GM21381 (cell line): ENCODE data around the gene OCA2.

ENCODE experiments used
- ATAC-seq: cut with Tn5 transposase; IDR thresholded peaks from one replicate; pipeline ENCODE4 v1.9.1; 2021; ENCODE audit warnings: mild to moderate bottlenecking, moderate library complexity; ENCODE audit not compliant: unreplicated experiment

The OCA2 gene

DNA sequence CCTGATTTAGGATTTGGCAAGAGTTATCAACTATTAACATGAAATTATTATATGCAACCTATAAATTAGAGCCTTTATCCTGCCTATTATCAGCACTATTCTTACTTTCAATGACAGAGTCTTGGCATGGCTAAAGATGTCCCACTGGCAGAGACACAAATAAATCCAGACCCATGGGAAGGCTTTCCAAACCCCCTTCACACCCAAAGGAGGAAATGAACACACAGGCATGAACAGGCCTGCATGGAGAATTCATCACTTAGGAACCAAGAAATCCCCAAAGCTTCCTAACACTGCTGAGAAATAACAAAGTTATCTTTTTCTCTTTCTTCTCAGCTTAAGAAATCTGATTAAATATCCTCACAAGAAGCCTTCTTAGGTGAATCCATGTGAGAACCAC, 213.9 kb downstream of the OCA2 start:
- ATAC-seq = no peak

DNA sequence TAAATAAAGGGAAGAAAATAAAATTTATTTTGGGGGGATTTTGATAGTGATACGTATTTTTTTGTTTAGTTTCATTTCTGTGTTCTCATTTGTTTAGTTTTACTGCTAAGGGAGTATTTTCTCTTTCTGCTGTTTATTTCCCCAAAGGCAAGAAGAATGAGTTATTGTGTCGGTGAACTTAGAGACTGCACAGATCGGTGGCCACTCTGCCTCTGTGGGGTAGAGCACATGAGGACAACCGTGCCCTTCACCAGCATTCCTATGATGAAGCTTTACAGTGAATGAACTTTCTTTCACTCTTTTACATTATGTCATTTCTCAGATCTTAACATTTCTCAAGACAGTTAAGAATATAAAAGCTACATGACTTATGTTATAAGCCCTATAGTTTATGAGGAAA, 214.4 kb downstream of the OCA2 start:
- no peak for ATAC-seq

- ATAC-seq = no peak
Observed at GRCh38 chr15:27878841-27879240, 220.3 kb downstream of the OCA2 start.

DNA sequence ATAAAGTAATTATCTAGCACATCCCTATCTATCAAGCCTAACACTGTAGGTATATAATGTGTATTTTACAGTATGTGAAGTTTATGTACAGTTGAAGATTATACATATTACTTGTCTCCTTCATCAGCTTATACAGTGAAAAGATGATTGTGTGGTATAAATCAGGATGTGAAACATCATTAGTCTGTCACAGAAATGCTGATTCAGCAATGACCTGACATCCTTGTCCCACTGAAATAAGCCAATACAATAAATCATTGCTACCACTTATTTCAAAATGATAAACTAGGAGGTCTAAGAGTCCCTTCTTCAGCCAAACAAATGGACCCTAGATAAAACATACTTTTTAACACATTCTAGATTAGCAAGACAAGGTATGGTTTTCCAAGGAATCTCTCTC, 225.3 kb downstream of the OCA2 start:
- ATAC-seq = no peak

- ATAC-seq = no peak
Observed at GRCh38 chr15:27873039-27873438, 226.1 kb downstream of the OCA2 start.

DNA sequence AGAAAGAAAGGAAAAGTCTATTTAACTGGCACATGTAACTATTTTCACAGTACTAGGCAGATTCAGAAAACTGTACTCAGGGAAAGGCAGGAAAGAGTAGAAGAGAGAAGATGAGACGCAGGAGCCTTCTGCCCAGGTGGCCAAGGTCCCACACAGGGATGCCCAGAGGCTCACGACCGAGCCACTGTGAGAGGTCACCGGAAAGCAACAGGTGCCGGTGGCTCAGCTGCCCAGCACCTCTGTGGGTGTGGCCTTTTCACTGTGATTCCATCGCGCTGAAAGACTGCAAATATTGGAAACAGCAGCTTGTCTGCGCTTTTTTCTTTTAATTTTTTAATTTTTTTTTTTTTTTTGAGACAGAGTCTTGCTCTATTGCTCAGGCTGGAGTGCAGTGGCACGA, 226.8 kb downstream of the OCA2 start:
- no peak for ATAC-seq

- no peak for ATAC-seq
Observed at GRCh38 chr15:27871902-27872260, 227.2 kb downstream of the OCA2 start.

DNA sequence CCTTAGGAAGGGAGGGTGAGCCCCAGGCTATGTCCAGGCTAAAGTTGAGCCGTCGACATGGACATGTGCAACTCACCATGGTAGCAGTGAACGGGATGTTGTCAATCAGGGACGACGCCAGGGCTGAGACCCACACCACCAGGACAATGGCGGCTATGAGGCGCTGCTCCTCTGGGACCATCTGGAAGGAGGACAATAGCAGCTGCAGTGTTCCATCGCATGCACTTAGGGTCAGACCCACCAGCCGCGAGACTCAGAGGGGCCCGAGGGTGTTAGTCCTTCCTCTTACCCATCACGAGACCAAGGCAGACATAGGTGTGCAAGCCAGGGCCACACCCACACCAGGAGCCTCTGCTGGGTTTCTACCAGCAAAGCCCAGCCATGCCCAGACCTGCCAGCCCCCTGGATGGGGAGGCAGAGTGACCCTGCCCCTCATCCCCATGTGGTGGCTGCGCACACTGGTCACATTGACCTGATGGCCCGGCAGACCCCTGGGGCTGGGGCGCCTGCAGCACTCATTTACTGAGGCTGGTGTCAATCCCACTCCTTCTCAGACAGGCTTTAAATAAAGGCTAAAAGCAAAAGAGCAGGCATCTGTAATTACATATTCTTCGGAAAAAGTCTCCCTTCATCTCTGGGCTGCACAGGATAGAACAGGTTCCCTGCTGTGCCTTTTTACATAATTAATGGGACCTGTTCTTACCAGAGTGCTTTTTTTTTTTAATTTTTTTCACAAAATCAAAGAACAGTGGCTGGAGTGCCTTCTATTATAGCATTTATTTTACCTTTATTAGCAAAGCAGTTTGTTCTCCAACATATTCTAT, 227.8 kb downstream of the OCA2 start:
- ATAC-seq = no peak

DNA sequence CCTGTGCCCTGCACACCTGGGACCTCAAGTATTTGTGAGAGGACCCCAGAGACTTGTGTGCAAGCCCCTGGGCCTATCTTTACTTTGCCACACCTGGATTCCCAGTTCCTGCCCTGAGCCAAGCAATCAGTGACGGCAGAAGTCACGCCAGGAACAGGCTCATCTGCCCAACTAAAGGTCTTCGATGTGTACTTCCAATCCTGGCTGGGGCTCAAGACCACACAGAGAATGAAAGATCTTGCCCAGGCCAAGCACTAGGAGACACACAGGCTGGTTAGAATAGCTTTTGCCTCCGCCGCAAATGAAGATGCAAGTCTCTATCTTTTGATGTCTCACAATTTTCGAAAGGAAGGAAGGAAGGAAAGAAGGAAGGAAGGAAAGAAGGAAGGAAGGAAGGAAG, 228.8 kb downstream of the OCA2 start:
- ATAC-seq = no peak

DNA sequence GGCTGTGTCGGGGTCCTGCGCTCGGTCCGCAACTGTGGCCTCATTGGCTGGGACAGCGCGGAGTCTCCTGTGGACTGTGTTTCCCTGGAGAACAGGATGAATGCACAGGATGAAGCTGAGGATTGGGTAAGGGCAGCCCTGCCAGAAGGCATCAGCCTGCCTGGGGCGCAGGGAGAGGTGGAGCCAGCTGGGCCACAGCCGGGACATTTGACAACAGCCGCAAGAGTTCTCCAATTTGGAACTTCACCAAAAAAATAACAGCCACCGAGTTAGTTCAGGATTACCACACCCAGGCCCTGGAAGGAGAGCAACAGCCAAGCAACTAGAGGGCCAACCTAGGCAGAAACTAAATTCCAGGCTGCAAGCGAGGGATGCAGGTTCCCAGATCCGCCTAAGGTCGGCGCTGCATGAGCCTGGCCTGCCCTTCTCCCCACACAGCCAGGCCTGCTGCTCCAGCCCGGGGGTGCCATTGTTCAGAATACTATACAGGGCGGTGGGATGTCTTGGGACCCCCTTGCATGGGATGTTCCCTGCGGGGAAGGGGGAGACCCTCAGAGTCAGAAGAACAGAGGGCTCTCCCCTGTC, 229.3 kb downstream of the OCA2 start:
- no peak for ATAC-seq

- ATAC-seq = no peak
Observed at GRCh38 chr15:27868828-27869404, 230.2 kb downstream of the OCA2 start.

- ATAC-seq = no peak
Observed at GRCh38 chr15:27867861-27868260, 231.3 kb downstream of the OCA2 start.

- ATAC-seq = no peak
Observed at GRCh38 chr15:27866505-27867165, 232.5 kb downstream of the OCA2 start.

DNA sequence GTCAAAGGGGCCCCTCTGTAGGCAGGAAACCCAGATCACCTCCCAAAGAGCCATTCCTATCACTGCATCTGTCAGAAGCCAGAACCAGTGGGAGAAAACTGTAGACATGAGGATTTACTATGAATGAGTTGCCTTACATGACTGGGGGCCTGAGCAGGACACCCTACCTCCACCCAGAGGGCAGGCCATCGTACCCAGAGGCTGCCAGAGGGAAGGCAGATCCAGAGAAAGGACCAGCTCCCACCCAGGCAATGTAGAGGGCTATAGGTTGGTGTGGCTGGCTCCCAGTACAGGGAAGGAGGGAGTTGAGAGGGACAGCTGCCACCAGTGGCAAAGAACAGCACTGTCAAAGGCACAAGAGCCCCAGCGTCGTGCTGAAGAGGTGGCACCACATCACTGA, 233.2 kb downstream of the OCA2 start:
- ATAC-seq = no peak

DNA sequence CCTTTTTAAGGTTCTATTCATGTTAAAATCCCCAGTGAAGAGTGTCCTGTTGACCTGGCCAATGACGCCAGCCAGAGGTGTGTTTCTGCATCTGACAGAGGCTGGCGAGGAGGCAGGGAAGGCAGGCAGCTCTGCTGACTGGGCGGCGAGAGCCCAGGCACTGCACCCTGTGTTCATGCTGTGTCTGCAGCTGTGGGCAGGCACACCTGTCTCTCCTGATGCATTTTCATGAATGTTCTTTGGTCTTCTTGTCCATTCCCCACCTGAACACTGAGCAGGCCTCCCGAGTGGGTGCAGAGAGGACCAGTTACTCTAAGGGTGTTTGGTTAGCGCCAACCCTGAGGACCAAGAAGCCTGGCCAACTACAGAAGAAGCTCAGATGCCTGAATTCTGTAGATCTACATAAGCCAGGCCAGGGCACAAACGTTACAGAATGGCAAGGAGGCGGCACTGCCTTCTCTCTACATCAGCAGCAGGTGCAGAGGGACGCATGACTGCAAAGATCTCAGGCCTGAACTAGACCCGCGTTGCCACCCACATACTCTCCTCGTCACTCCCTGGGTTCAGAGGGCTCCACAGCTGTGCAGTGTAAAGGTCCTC, 233.7 kb downstream of the OCA2 start:
- no peak for ATAC-seq

DNA sequence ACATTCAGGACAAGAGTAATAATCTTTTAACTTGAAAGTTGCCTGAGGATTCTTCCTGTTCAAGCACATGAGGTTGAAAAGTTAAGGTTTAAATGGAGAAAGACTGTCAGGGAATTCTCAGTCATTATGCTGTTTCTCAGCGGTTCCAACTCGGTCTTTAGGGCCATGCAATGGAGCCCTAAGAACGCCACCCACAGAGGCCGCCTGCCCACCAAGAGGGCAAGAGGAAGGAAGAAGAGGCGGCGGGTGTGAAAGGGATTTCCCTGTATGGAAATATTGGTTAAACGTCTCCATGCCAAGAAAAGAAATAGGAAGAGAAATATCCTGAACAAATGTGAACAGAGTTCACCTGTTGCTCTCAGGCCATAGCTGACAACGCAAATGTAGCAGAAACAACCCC, 234.4 kb downstream of the OCA2 start:
- no peak for ATAC-seq

DNA sequence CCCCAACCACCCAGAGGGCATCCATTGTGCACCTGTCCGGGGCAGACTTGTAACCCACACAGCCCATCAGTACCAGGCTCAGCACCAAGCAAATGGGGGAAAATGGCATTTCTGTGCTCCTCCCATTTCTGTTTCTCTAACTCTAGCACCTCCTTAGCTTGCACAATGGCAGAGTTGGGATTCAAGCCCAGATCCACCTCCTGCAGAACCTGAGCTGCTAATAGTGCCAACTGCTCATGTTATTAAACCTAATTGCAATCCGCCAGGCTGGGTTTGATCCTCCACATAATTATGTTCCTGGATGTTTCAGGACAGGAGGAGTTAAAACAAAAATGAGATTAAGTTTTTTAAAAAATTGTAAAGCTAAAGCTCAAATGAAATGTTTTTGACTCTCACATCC, 235.0 kb downstream of the OCA2 start:
- no peak for ATAC-seq

DNA sequence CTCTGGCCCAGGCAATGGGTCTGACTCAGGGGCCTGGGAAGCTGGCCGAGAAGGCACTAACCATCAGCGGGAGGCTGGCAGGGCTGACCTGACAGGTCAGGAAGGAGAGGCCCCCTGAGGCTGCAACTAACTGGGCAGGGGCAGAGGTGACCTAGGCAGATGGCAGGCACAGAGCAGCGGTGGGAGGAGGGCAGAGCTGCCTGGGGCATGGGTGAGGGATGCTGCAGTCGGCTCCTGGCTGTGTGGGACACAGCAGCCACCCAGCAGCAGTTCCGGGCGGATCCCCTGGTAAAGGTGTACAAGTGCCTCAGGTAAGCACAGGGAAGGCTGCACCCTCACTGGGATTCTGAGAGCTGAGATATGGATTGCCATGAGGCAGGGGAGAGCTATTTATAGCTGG, 236.1 kb downstream of the OCA2 start:
- ATAC-seq = no peak

GRCh38 chr15:27861171-27861570, 237.9 kb downstream of the OCA2 start:
- ATAC-seq = no peak

DNA sequence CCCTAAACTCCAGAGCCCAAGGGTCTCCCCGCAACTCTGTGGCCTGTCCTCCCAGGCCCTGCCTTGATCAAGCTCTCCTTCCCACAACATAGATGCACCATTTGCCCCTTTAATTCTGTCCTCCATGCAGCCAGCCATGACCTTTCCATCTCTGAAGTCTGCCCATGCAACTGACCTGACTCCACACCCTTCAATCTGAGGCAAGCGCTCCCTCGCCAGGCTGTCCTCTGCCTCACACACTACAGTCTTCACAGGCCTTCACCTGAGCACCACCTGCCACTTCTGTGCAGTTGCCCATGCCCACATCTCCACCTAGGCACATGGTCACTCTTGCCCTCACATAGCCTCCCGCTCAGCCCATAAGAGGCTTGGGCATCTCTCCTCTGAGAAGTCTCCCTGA, 244.0 kb downstream of the OCA2 start:
- ATAC-seq = no peak

DNA sequence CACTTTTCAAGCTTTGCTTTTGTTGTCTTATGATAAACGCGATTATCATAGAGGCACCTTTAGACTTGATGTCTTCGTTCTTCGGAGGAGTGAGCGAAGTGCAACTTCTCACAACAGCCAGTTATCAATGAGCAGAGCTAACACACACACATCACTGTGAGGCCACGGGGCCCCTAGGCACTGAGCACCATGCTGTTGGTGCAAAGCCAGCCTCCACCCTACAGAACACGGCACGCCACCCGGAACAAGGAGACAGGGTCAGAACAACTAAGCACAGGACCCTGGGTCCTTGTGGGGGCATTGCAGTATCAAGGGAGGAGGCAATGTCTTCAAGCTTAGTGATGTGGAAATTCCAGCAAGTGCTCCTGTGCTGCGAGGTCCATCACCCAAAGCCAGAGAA, 244.5 kb downstream of the OCA2 start:
- ATAC-seq = no peak
